Activated CD8-positive, alpha-beta memory T cell treated with anti-CD3 and anti-CD28 coated beads, Interleukin-2, amount 50 U/mL, for 4 hours (primary cell): ENCODE data around the gene FAM114A1.

Experiments
- DNase-seq: peaks from one replicate; pipeline ENCODE4 v3.0.0-alpha.2; 2020

The FAM114A1 gene

DNA sequence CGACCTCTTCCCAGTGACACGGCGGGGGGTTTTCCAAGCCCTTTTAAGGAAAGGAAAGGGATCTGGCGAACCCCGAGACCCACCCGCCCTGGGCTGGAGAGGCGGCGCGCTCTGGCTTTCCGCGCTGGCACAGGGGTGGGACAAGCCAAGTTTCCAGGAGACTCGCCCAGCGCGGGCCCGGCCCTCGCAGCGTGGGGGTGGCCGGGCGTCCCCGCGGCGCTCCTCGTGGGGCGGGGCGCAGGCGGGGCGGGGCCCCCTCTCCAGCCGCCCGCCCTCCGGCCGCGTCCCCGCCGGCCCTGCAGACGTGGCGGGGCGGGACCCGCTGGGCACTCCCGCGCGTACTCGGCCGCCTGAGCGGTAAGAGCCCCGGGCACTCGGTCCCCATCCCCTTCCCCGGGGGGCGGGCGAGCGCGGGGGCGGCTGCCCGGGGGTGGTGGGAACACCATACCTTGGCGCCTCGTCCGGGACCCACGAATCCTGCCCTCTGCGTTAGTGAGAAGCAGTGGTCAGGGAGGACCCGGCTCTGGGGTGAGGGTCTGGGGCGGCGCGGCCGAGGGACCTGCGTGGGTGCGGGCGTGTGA, at the start of gene FAM114A1:
Gene FAM114A1 (plus strand): TSS at position 329 of the 581 bp plus-strand sequence. CDS start 10,273 bp downstream, outside the sequence.
- DNase-seq = peak; percentile 19

- DNase-seq = no peak
Measured at GRCh38 chr4:38818441-38818976, 49.1 kb upstream of the FAM114A1 start.

- DNase-seq = no peak
Measured at GRCh38 chr4:38819569-38819968, 48.0 kb upstream of the FAM114A1 start.

DNA sequence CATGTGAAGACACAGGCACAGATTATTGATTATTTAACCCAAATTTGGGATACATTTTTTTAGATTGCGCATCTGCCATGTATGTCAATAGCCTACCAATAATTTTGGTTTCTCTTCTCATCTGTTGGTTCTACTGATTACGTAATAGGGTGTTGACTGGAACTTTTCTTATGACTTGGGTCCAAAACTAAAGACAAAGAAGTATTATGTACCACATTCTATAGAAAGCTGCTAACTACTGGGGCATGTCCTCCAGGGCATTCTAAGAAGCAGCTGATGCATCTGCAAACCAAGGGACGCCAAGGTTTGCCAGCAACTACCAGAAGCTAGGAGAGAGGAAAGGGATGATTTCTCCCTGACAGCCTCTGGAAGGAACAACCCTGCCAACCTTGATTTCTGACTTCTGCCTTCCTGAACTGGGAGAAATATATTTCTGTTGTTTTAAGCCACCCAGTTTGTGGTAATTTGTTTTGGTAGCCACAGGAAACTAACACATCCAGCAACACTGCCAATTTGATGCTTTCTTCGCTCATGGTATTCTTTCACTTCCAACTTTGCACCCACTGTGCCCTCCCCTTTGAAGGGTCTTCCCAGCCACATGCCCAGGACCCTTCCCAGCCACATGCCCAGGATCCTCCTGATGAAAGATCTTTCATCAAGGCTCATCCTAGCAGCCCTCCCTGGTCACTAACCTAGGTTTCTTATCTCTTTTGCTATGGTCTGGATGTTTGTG, 47.1 kb upstream of the FAM114A1 start:
- no peak for DNase-seq

DNA sequence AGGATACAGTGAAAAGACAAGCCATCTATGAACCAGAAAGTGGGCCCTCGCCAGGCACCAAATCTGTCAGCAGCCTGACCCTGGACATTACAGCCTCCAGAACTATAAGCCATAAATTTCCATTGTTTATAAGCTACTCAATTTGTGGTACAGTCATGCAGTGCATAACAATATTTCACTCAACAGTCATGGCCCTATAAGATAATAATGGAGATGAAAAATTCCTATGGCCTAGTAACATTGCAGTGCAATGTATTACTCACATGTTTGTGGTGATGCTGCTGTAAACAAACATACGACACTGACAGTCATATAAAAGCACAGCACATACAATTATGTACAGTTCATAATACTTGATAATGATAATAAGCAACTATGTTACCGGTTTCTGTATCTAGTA, 45.9 kb upstream of the FAM114A1 start:
- DNase-seq = no peak

GRCh38 chr4:38822748-38823303, 44.8 kb upstream of the FAM114A1 start:
- DNase-seq = no peak

GRCh38 chr4:38823766-38824165, 43.8 kb upstream of the FAM114A1 start:
- no peak for DNase-seq

GRCh38 chr4:38829237-38829636, 38.4 kb upstream of the FAM114A1 start:
- no peak for DNase-seq

DNA sequence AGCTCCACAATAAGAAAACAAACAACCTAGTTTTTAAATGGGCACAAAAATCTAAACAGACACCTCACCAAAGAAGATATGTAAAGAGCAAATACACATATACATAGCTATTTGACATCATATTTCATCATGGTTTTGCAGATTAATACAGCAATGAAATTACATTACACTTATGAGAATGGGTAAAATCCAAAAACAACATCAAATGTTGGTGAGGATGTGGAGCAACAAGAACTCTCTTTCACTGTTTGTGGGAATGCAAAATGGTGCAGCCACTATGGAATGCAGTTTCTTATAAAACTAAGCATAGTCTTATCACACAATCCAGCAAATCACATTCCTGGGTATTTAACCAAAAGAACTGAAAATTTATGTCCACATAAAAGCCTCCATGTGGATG, 36.0 kb upstream of the FAM114A1 start:
- no peak for DNase-seq

DNA sequence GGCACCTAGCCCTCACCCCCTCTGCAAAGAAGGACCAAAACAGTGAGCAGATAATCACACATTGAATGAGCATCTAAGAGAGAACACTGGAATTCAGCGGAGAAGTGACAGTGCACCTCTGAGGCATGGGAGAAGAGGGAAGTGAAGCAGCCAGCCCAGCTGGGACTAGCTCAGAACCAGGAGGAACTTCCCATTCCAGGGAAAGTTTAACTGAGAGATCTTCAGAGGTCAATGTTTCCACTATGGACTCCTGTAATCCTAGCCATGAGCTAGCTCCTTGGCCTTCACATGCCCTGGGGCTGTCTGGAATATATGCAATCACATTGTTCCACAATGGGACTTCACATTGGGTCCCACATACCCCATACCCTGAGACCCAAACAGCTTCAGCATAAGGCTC, 35.4 kb upstream of the FAM114A1 start:
- DNase-seq = no peak

- DNase-seq = no peak
Measured at GRCh38 chr4:38832624-38833528, 34.7 kb upstream of the FAM114A1 start.

- no peak for DNase-seq
Measured at GRCh38 chr4:38834570-38834969, 33.0 kb upstream of the FAM114A1 start.

DNA sequence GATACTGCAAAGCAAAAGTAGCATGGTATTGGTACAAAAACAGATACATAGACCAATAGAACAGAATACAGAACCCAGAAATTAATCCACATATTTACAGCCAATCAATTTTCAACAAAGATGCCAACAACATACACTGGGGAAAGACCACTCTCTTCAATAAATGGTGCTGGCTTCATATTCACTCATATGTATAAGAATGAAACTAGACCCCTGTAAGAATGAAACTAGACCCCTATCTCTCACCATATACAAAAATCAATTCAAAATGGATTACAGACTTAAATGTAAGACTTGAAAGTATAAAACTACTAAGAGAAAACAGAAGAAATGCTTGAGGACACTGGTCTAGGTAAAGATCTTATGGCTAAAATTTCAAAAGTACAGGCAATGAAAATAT, 30.3 kb upstream of the FAM114A1 start:
- DNase-seq = no peak

GRCh38 chr4:38837849-38838248, 29.8 kb upstream of the FAM114A1 start:
- DNase-seq = no peak

DNA sequence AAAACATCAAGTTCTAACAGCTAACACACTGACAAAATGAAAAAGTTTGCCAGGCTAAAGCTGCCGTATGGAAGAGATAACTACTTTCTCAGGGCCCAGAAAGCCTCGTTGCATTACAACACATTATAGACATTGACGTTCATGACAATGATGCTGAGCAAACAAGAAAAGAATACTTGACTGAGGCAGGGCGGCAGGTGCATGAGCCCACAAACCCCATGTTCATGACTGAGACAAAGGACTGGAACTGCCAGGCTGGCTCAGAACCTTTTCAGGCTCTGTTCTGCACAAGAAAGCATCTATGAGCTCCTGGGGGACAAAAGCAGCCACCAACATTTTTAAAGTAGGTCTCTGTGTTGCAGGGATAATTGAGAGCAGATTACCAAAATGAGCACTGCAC, 24.6 kb upstream of the FAM114A1 start:
- DNase-seq = no peak

- DNase-seq = no peak
Measured at GRCh38 chr4:38846015-38846414, 21.6 kb upstream of the FAM114A1 start.

DNA sequence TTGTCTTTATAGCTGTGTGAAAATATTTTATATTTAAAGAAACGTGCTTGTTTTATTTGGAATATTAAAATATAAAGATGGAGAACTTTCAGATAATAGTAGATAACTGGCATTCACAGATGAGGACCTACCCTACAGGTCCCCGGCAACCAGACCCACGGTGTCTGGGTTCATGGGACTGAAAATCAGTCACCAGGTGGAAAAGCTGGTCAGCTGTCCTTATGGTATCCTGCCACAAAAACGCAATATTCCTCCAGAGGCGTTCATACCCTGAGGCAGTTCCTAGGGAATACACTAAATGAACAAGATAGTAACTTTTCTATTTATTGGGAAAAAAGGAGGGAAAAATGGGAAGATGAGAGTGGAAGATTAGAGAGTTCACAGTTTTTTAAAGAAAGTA, 12.1 kb upstream of the FAM114A1 start:
- DNase-seq = no peak

DNA sequence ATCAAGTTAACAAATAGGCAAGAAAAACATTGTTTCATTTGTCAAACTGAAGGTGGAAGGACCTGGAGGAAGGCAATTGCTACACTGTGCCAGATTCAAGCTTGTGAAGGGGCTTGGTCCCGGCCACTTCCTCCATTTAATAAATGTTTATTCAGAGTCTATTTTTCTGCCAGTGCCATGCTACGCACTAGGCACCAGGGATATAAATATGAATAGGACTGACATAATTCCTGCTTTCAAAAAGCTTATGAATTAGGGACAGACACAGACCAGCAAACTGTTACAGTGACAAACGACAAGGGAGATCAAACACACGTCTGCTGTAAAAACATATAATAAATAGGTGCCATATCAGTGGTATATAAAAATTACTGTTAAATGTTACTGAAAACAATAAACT, 11.6 kb upstream of the FAM114A1 start:
- DNase-seq = no peak

DNA sequence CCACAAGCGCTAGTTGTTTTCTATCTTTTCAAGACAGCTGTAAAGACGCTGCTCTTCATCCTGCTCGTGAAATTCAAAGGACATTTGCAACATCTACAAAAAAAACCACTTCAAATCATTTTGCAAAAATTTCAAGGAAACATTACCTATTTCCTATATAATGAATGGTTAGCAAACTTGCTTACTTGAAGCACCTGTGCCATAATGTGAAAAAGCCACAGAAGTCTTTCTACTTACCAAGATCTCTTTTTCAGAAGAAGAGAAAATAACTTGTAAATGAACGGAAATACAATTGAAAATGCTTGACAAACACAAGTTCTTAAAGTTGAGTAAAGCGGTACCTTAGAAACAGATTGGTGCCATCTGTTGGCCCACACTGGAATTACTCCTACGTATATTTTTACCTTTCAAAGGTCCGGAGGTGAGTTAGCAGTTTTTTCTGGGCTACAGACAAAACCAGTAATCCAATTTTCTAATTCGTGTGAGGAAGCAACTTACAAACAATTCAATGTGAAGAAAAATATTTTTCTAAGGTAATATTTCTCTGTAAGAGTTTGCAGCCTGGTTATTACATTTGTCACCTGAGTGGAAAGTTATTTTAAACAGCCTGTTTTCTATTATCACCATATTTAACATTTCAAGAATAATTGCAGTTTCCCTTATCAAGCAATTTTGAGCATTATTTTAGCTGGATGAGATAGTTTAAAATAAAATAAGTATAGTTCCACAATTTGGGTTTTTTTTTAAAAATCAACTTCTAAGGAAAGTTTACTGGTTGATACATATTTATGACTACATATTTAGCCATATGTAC, 10.9 kb upstream of the FAM114A1 start, which contains the start of gene TLR6:
Gene TLR6 (minus strand): TSS at position 294 of the 814 bp plus-strand sequence. CDS start 27,344 bp downstream, outside the sequence.
- peak; percentile 60 for DNase-seq

- no peak for DNase-seq
Measured at GRCh38 chr4:38857354-38858096, 10.1 kb upstream of the FAM114A1 start.

DNA sequence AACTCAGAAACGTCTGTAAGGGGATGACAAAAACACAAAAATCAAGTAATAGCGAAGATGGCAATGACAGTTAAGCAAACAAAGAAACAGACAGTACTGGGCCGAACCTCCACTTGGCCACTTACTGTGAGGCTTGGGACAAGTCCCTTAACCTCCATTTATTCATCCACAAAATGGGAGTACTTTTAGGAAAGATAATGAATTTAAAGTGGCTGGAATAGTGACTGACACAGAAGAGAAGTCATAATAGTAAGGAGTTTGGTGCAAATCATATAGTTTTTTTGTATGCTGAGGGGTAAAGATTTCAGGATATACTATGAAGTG, 9.5 kb upstream of the FAM114A1 start:
- DNase-seq = no peak
